HepG2 (cell line): Measurements from ENCODE around the gene METRNL. TPM values are rescaled to one million over a fixed set of nuclear protein-coding genes. Genes with fewer than 3 reads are reported as not detected.

ENCODE experiments used
- ATAC-seq: fragments of 200-7000 bp; cut with Tn5 transposase; 3 replicates; pipeline ENCODE4 v1.9.1; 2020; ENCODE audit warnings: mild to moderate bottlenecking, moderate library complexity
- BruUV-seq: library from RNA; stranded (reverse); fragments of 400-500 nt; replicated peaks from 2 replicates; lab custom pipeline; 2021; lab: Mats Ljungman, UMichigan
- CTCF ChIA-PET: fragments of 300-600 bp; formaldehyde crosslinking; extraction: SDS; loops from one replicate; lab custom pipeline; 2021; ENCODE audit warnings: low total read pairs, inconsistent platforms, low intra/inter-chr PET ratio; lab: Yijun Ruan, JAX
- POLR2A ChIA-PET: fragments of 350-600 bp; sonication (Branson Sonifier 250); formaldehyde crosslinking; loops from one replicate; lab custom pipeline; 2020; ENCODE audit warnings: antibody characterized with exemption, inconsistent platforms; lab: Yijun Ruan, JAX
- DNase-seq: peaks from one replicate; pipeline ENCODE4 v3.0.0-alpha.2; 2015; ENCODE audit warnings: low spot score
- FAIRE-seq: peaks from 3 replicates; lab custom pipeline; 2011; peaks lifted over from hg19 to GRCh38; lab: Jason Lieb, UNC
- H2AFZ ChIP-seq: one replicate; pipeline ENCODE4 v1.6.1; 2011; ENCODE audit warnings: low read length, inconsistent platforms
- H3K27ac ChIP-seq: fragments of 300-600 bp; 3 replicates; pipeline ENCODE4 v1.8.0; 2011; ENCODE audit warnings: mixed run types, mild to moderate bottlenecking, mixed read lengths, low read length, inconsistent platforms; ENCODE audit not compliant: insufficient read depth; ENCODE audit errors: extremely low read length
- H3K27me3 ChIP-seq, 2 experiments: fragments of 200-600 bp in 1 of 2; 2 replicates in 1 of 2; 3 replicates in 1 of 2; pipeline versions ENCODE4 v1.6.0 to v1.8.0; 2011; ENCODE audit warnings: low read length in 2 of 2, mild to moderate bottlenecking in 2 of 2, moderate library complexity in 2 of 2, inconsistent platforms in 1 of 2; ENCODE audit not compliant: insufficient read depth in 2 of 2, control insufficient read depth in 1 of 2
- H3K36me3 ChIP-seq, 2 experiments: fragments of 200-600 bp in 1 of 2; replicated peaks in 1 of 2; 2 replicates in 1 of 2; 3 replicates in 1 of 2; pipeline versions ENCODE4 v1.5.1 to v1.8.0; 2011; ENCODE audit warnings: low read length in 2 of 2, inconsistent platforms in 1 of 2; ENCODE audit not compliant: insufficient read depth in 2 of 2, control insufficient read depth in 1 of 2
- H3K4me1 ChIP-seq: 2 replicates; pipeline ENCODE4 v1.5.1; 2012; ENCODE audit warnings: low read length, inconsistent platforms; ENCODE audit not compliant: insufficient read depth
- H3K4me2 ChIP-seq: 2 replicates; pipeline ENCODE4 v1.6.0; 2011; ENCODE audit warnings: low read depth, low read length, inconsistent platforms
- H3K4me3 ChIP-seq, 3 experiments: fragments of 200-600 bp in 1 of 3; sonication (generic), shearing (Covaris generic) in 1 of 3; replicated peaks in 1 of 3; 2 replicates each; pipeline ENCODE4 v1.5.1; 2011 to 2016; ENCODE audit warnings: low read length in 3 of 3, inconsistent platforms in 2 of 3, low read depth in 2 of 3, mild to moderate bottlenecking in 2 of 3, control low read depth in 1 of 3, mixed read lengths in 1 of 3; ENCODE audit not compliant: insufficient read depth in 1 of 3
- H3K79me2 ChIP-seq: one replicate; pipeline ENCODE4 v1.6.1; 2011; ENCODE audit warnings: low read length, inconsistent platforms; ENCODE audit not compliant: insufficient read depth
- H3K9ac ChIP-seq: 2 replicates; pipeline ENCODE4 v1.6.0; 2011; ENCODE audit warnings: mild to moderate bottlenecking, low read depth, low read length, inconsistent platforms; ENCODE audit not compliant: insufficient read depth
- H3K9me3 ChIP-seq: 2 replicates; pipeline ENCODE4 v1.5.1; 2012; ENCODE audit warnings: mild to moderate bottlenecking, low read length
- H4K20me1 ChIP-seq: 2 replicates; pipeline ENCODE4 v1.6.0; 2011; ENCODE audit warnings: inconsistent platforms, mild to moderate bottlenecking, low read length, moderate library complexity; ENCODE audit not compliant: insufficient read depth
- IRF9 ChIP-seq: sonication (generic); formaldehyde crosslinking; IDR thresholded peaks from 2 replicates; pipeline ENCODE4 v1.8.0; 2022; ENCODE audit warnings: missing genetic modification reagents, mild to moderate bottlenecking, borderline replicate concordance
- JARID2 ChIP-seq: sonication (generic); formaldehyde crosslinking; IDR thresholded peaks from 2 replicates; pipeline ENCODE4 v1.8.1; 2023; ENCODE audit warnings: missing genetic modification reagents, inconsistent platforms; ENCODE audit not compliant: insufficient replicate concordance
- NR0B2 ChIP-seq: sonication (generic); formaldehyde crosslinking; IDR thresholded peaks from 2 replicates; pipeline ENCODE4 v1.4.0; 2020; ENCODE audit warnings: mild to moderate bottlenecking, missing genetic modification reagents
- ZBTB34 ChIP-seq: sonication (generic); formaldehyde crosslinking; IDR thresholded peaks from 2 replicates; pipeline ENCODE4 v1.8.0; 2022; ENCODE audit warnings: mild to moderate bottlenecking, missing genetic modification reagents
- ZNF382 ChIP-seq: sonication (generic); formaldehyde crosslinking; IDR thresholded peaks from 2 replicates; pipeline ENCODE4 v1.5.0; 2020; ENCODE audit warnings: missing genetic modification reagents, mild to moderate bottlenecking, borderline replicate concordance
- ZNF546 ChIP-seq: sonication (generic); formaldehyde crosslinking; conservative IDR thresholded peaks from 2 replicates; pipeline ENCODE4 v1.8.1; 2023; ENCODE audit warnings: mild to moderate bottlenecking, missing genetic modification reagents
- WGBS: methylation state at CpG from one replicate; pipeline ENCODE4 v1.1.6; 2017; ENCODE audit warnings: low lambda C conversion rate; 5-methylcytosine and 5-hydroxymethylcytosine counted together
- in situ Hi-C: cut with HindIII; loops from 2 replicates; pipeline ENCODE4 v1.10.0; 2017; ENCODE audit warnings: low pct_unique_long_range_greater_than_20kb; ENCODE audit not compliant: extremely low pct_ligation_motif_present
- intact Hi-C: fragments of 100-400 bp; cut with micrococcal nuclease; formaldehyde crosslinking; loops from one replicate; pipeline ENCODE4 v1.10.0; 2022; ENCODE audit not compliant: unreplicated experiment
- polyA plus RNA-seq, 8 experiments: library from polyadenylated mRNA; depleted of rRNA in 3 of 8; stranded (reverse) in 7 of 8; unstranded in 1 of 8; fragments of >200 nt; fragmentation: Illumina TruSeq in 4 of 8; extraction: Trizol in 4 of 8; gene quantifications; 2 replicates each; pipeline versions ENCODE4 v1.2.1 to v1.2.3, GENCODE V29; 2011 to 2016; ENCODE audit warnings: low read depth in 4 of 8, missing spikeins in 1 of 8, mixed read lengths in 1 of 8; ENCODE audit not compliant: insufficient read depth in 1 of 8
- total RNA-seq, 5 experiments: library from RNA; depleted of rRNA; stranded (reverse); fragments of >200 nt; fragmentation: Illumina TruSeq; extraction: Trizol; gene quantifications; 2 replicates each; pipeline ENCODE4 v1.2.3, GENCODE V29; 2016; ENCODE audit warnings: low read depth in 1 of 5

METRNL gene
- total and polyA plus RNA-seq, 2 of the 13 experiments (the other 11 are each of a cell fraction or from before 2014, with no cell fraction given), result 0.66 to 0.84 TPM

- H3K9ac ChIP-seq, result no peak overlapping the region
- no peak overlapping the region for H3K27ac ChIP-seq
- DNase-seq, result no peak
- 37% methylated on average over 11 of the region's 25 CpGs for WGBS
- intact Hi-C loops (no loop called here), in situ Hi-C loops (no loop called here)
- ChIA-PET CTCF (no interaction called here), POLR2A (interaction anchor here (1.6 kb wide), 1 partner anchor 26 kb away, joined by 3 read pairs; no protein-coding TSS in a partner anchor)
- H3K9me3 ChIP-seq, result no peaks in the 10 kb centered on the region
- no peak for FAIRE-seq
- no peaks in the 10 kb centered on the region for H3K36me3 ChIP-seq
- peaks cover 8 to 68% of the 10 kb centered on the region in 2 experiments; a peak in 4 of 5 replicates for H3K27me3 ChIP-seq
- no peaks in the 10 kb centered on the region for H3K79me2 ChIP-seq
- BruUV-seq, result no TSS peak
- no peak for TF ChIP-seq NR0B2 (CRISPR knock-in tag)
- H2AFZ ChIP-seq, result no peak overlapping the region
- no peaks in the 10 kb centered on the region for H4K20me1 ChIP-seq
- H3K4me1 ChIP-seq, result peaks cover 18% of the 10 kb centered on the region
- no peak overlapping the region for H3K4me3 ChIP-seq
- H3K4me2 ChIP-seq, result no peak overlapping the region
- ATAC-seq, result no peak
These were observed 44.7 kb downstream of the METRNL start for GRCh38 chr17:83123896-83124801.

GRCh38 chr17:83124871-83125514 lies 45.6 kb downstream of the METRNL start:
- Histone ChIP-seq H2AFZ (no peak overlapping the region), H3K27me3 (peaks cover 8 to 71% of the 10 kb centered on the region in 2 experiments; a peak in 4 of 5 replicates), H4K20me1 (no peaks in the 10 kb centered on the region), H3K4me3 (no peak overlapping the region), H3K9ac (no peak overlapping the region), H3K4me2 (no peak overlapping the region), H3K27ac (no peak overlapping the region), H3K79me2 (no peaks in the 10 kb centered on the region), H3K36me3 (no peaks in the 10 kb centered on the region), H3K4me1 (peaks cover 22% of the 10 kb centered on the region), H3K9me3 (no peaks in the 10 kb centered on the region)
- intact Hi-C loops (no loop called here), in situ Hi-C loops (no loop called here)
- whole genome bisulfite sequencing, result 71% methylated on average over 10 of the region's 24 CpGs
- POLR2A ChIA-PET, result no interaction called here
- no peak for ATAC-seq
- no TSS peak for BruUV-seq
- no peak for TF ChIP-seq ZBTB34 (CRISPR knock-in tag)
- TF ChIP-seq IRF9 (CRISPR knock-in tag), result no peak
- no peak for TF ChIP-seq JARID2
- no peak for TF ChIP-seq ZNF546 (CRISPR knock-in tag)
- no peak for TF ChIP-seq ZNF382 (CRISPR knock-in tag)
- no peak for FAIRE-seq
- CTCF ChIA-PET, result no interaction called here
- DNase-seq, result no peak
